Mucosa of rectum (tissue), 2 donors: Measurements from ENCODE around the gene USP48.
A peak's percentile ranks its signal among the peaks of the same experiment; 100 is the strongest.
"Not testable (repeated sequence)": the region's sequence is repeated elsewhere in the genome, so short reads cannot be mapped to it uniquely, and the experiment has no call there.

Source experiments
- H3K27ac ChIP-seq, 2 donors: one replicate each; pipeline ENCODE4 v1.7.0; 2013; ENCODE audit warnings: inconsistent platforms in 2 of 2, low read depth in 2 of 2, low read length in 2 of 2
- H3K27me3 ChIP-seq, 2 donors: one replicate each; pipeline ENCODE4 v1.7.0; 2013; ENCODE audit warnings: low read length in 2 of 2; ENCODE audit not compliant: control insufficient read depth in 2 of 2, insufficient read depth in 2 of 2
- H3K36me3 ChIP-seq, 2 donors: one replicate each; pipeline ENCODE4 v1.7.0; 2013; ENCODE audit warnings: low read length in 2 of 2; ENCODE audit not compliant: control insufficient read depth in 2 of 2, insufficient read depth in 2 of 2
- H3K4me1 ChIP-seq, 2 donors: one replicate each; pipeline ENCODE4 v1.7.0; 2013; ENCODE audit warnings: low read length in 2 of 2, mild to moderate bottlenecking in 1 of 2; ENCODE audit not compliant: control insufficient read depth in 2 of 2, insufficient read depth in 2 of 2
- H3K4me3 ChIP-seq, 2 donors: one replicate each; pipeline ENCODE4 v1.7.0; 2013; ENCODE audit warnings: low read length in 2 of 2
- H3K9ac ChIP-seq, 2 donors: one replicate each; pipeline ENCODE4 v1.7.0; 2013; ENCODE audit warnings: low read length in 2 of 2, low read depth in 1 of 2, mild to moderate bottlenecking in 1 of 2
- H3K9me3 ChIP-seq, 2 donors: one replicate each; pipeline ENCODE4 v1.7.0; 2013; ENCODE audit warnings: low read length in 2 of 2; ENCODE audit not compliant: control insufficient read depth in 2 of 2
- donor health status: healthy.
- donor health status: Normal muscosa, but diverticular disease.

The USP48 gene

GRCh38 chr1:21775985-21776562 lies 6.9 kb downstream of the USP48 start:
- Histone ChIP-seq H3K27me3 (no peaks in the 10 kb centered on the region), H3K4me3 (no peak overlapping the region), H3K9ac (no peak overlapping the region), H3K9me3 (no peaks in the 10 kb centered on the region), H3K36me3 (no peaks in the 10 kb centered on the region), H3K4me1 (no peaks in the 10 kb centered on the region), H3K27ac (no peak overlapping the region)

DNA sequence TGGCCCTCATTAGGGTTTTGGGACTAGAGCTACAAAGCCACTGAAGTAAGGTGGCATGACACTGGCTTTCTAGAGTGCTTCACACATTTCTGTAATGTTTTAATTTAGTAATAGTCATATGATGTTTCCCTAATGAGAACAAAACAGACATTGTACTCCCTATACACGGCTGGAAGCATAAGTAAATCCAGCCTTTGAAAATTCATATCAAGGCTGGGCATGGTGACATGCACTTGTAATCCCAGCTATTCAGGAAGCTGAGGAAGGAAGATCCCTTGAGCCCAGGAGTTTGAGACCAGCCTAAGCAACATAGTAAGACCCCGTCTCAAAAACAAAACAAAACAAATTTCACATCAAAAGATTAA lies 7.4 kb downstream of the USP48 start:
- Histone ChIP-seq H3K4me3 (no peak overlapping the region), H3K27ac (no peak overlapping the region), H3K9me3 (no peaks in the 10 kb centered on the region), H3K27me3 (no peaks in the 10 kb centered on the region), H3K36me3 (no peaks in the 10 kb centered on the region), H3K4me1 (no peaks in the 10 kb centered on the region), H3K9ac (peak overlapping the region in 1 of 2 donors; percentile 14)

GRCh38 chr1:21774835-21775549 lies 8.0 kb downstream of the USP48 start:
- Histone ChIP-seq H3K27ac (no peak overlapping the region), H3K4me1 (no peaks in the 10 kb centered on the region), H3K9me3 (no peaks in the 10 kb centered on the region), H3K9ac (no peak overlapping the region), H3K27me3 (no peaks in the 10 kb centered on the region), H3K4me3 (no peak overlapping the region), H3K36me3 (no peaks in the 10 kb centered on the region)

- no peaks in the 10 kb centered on the region for H3K36me3 ChIP-seq
- H3K27ac ChIP-seq: no peak overlapping the region
- no peaks in the 10 kb centered on the region for H3K4me1 ChIP-seq
- H3K9ac ChIP-seq: no peak overlapping the region
- H3K4me3 ChIP-seq: no peak overlapping the region
- H3K9me3 ChIP-seq: no peaks in the 10 kb centered on the region
- no peaks in the 10 kb centered on the region for H3K27me3 ChIP-seq
These were observed 9.4 kb downstream of the USP48 start for GRCh38 chr1:21773585-21773984.

DNA sequence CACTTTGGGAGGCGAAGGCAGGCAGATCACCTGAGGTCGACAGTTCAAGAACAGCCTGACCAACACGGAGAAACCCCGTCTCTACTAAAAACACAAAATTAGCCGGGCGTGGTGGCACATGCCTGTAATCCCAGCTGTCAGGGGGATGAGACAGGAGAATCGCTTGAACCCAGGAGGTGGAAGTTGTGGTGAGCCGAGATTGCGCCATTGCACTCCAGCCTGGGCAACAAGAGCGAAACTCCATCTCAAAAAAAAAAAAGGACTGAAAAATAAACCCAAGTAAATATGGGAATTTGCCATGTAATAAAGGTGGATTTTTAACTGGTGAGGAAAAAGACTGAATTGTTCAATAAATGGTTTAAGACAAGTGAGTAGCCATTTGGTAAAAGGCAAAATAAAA lies 11.3 kb downstream of the USP48 start:
- H3K27me3 ChIP-seq, H3K9ac ChIP-seq, H3K9me3 ChIP-seq, H3K36me3 ChIP-seq, H3K27ac ChIP-seq, H3K4me3 ChIP-seq, H3K4me1 ChIP-seq: not testable (repeated sequence)

DNA sequence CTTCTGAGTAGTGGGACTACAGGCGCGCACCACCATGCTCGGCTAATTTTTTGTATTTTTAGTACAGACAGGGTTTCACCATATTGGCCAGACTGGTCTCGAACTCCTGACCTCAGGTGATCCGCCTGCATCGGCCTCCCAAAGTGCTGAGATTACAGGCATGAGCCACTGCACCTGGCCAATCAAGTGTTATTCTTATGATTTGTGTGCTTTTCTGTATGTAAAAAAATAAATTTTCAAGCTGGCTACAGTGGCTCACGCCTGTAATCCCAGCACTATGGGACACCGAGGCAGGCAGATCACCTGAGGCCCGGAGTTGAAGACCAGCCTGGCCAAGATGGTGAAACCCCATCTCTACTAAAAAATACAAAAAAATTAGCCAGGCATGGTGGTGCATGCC lies 12.3 kb downstream of the USP48 start:
- H3K27me3 ChIP-seq, H3K9ac ChIP-seq, H3K4me3 ChIP-seq, H3K4me1 ChIP-seq, H3K27ac ChIP-seq, H3K36me3 ChIP-seq, H3K9me3 ChIP-seq: not testable (repeated sequence)

DNA sequence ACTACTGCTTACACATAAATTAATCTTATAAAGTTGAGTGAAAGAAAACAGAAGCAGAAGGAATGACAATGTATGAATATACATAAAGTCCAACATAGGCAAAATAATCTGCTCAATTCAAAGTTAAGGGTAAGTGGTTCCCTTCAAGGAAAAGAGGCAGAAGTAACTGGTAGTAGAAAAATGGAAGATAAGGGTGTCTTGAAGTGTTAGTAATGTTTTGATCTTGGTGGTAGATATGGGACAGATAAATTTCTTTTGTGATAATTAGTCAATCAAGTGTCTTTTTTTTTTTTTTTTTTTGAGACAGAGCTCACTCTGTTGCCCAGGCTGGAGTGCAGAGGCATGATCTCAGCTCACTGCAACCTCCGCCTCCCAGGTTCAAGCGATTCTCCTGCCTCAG lies 12.7 kb downstream of the USP48 start:
- Histone ChIP-seq H3K27me3 (no peaks in the 10 kb centered on the region), H3K9ac (no peak overlapping the region), H3K36me3 (no peaks in the 10 kb centered on the region), H3K4me1 (no peaks in the 10 kb centered on the region), H3K27ac (no peak overlapping the region), H3K4me3 (no peak overlapping the region), H3K9me3 (no peaks in the 10 kb centered on the region)

DNA sequence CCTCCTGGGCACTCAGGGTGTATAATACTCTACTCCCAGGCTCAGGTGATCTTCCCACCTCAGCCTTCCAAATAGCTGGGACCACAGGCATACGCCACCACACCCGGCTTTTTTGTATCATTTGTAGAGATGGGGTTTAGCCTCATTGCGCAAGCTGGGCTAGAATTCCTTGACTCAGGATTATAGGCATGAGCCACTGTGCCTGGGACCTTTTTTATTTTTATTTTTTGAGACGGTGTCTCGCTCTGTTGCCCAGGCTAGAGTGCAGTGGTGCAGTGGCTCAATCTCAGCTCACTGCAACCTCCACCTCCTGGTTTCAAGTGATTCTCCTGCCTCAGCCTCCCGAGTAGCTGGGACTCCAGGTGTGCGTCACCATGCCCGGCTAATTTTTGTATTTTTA lies 15.8 kb downstream of the USP48 start:
- not testable (repeated sequence) for H3K4me1 ChIP-seq, H3K4me3 ChIP-seq, H3K9ac ChIP-seq, H3K27ac ChIP-seq, H3K27me3 ChIP-seq, H3K36me3 ChIP-seq, H3K9me3 ChIP-seq

- H3K36me3 ChIP-seq: no peaks in the 10 kb centered on the region
- no peaks in the 10 kb centered on the region for H3K27me3 ChIP-seq
- no peaks in the 10 kb centered on the region for H3K9me3 ChIP-seq
- peaks cover 0 to 6% of the 10 kb centered on the region in 2 donors for H3K4me1 ChIP-seq
- H3K4me3 ChIP-seq: no peak overlapping the region
- H3K27ac ChIP-seq: no peak overlapping the region
- no peak overlapping the region for H3K9ac ChIP-seq
These were observed 16.7 kb downstream of the USP48 start for GRCh38 chr1:21766210-21766609.

DNA sequence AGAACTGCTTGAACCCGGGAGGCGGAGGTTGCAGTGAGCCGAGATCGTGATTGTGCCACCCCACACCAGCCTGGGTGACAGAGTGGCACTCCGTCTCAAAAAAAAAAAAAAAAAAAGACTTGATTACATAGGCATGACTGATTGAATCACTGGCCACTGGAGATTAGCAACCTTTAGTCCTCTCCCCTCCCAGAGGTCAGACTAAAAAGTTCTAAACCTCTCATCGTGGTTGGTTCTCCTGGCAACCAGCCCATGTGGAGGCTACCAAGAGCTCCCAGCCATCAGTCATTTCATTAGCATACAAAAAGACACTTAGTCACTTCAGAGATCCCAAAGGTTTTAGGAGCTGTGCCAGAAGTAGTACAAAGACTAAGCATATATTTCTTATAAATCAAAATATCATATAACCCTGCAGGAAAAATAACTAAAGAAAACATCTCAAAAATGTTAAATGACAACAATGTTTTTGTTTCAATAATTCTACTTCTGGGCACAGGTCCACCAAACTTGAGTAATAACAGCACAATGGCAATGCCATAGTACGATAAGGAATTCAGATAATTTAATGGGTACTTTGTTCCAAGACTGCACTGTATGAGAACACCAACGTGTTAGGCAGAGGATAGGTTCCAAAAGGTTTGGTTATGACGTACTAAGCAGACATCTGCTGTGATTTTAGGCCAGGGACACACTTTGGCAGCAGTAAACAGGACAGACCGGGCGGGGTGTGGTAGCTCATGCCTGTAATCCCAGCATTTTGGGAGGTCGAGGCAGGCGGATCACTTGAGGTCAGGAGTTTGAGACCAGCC lies 18.1 kb downstream of the USP48 start:
- Histone ChIP-seq H3K9me3 (no peaks in the 10 kb centered on the region), H3K9ac (no peak overlapping the region), H3K4me3 (no peak overlapping the region), H3K4me1 (peaks cover 0 to 6% of the 10 kb centered on the region in 2 donors), H3K27ac (no peak overlapping the region), H3K36me3 (no peaks in the 10 kb centered on the region), H3K27me3 (no peaks in the 10 kb centered on the region)
